K562 (cell line): ENCODE results near the gene ARHGAP9. TPM values are rescaled to one million over a fixed set of nuclear protein-coding genes. Genes with fewer than 3 reads are reported as not detected.

ENCODE experiments used
- DDX20 ChIP-seq: fragments of 450-650 bp; IDR thresholded peaks from 2 replicates; pipeline ENCODE4 v1.6.1; 2016; ENCODE audit warnings: missing genetic modification characterization, low read depth, mild to moderate bottlenecking, missing compliant biosample characterization, moderate library complexity
- DMBX1 ChIP-seq: fragments of 250-450 bp; sonication (Bioruptor Pico); IDR thresholded peaks from 2 replicates; pipeline ENCODE4 v1.8.0; 2022; ENCODE audit warnings: inconsistent platforms, mild to moderate bottlenecking, moderate library complexity, borderline replicate concordance
- EP400 ChIP-seq: fragments of 450-650 bp; IDR thresholded peaks from 2 replicates; pipeline ENCODE4 v1.6.1; 2017; ENCODE audit warnings: antibody characterized with exemption, mild to moderate bottlenecking, moderate library complexity
- ERF ChIP-seq: fragments of 450-650 bp; formaldehyde crosslinking; IDR thresholded peaks from 2 replicates; pipeline ENCODE4 v1.4.0; 2020; ENCODE audit warnings: mild to moderate bottlenecking, mixed read lengths
- EZH2 ChIP-seq: IDR thresholded peaks from 2 replicates; pipeline ENCODE4 v1.6.1; 2012; ENCODE audit warnings: low read depth, mild to moderate bottlenecking, inconsistent platforms, low read length, borderline replicate concordance
- FIP1L1 ChIP-seq: fragments of 200-400 bp; formaldehyde crosslinking; IDR thresholded peaks from 2 replicates; pipeline ENCODE4 v1.6.1; 2018; ENCODE audit warnings: mild to moderate bottlenecking, low read depth, low read length; ENCODE audit not compliant: poor library complexity, severe bottlenecking
- HDAC6 ChIP-seq: IDR thresholded peaks from 2 replicates; pipeline ENCODE4 v1.6.1; 2012; ENCODE audit warnings: low read depth, mild to moderate bottlenecking, control low read depth, inconsistent platforms, low read length, moderate library complexity
- HMGN3 ChIP-seq: IDR thresholded peaks from 2 replicates; pipeline ENCODE4 v1.6.1; 2011; ENCODE audit warnings: borderline replicate concordance, low read depth, mild to moderate bottlenecking, mixed read lengths, low read length; ENCODE audit not compliant: insufficient read length; ENCODE audit errors: extremely low read depth
- NONO ChIP-seq, 2 experiments: fragments of 200-400 bp in 1 of 2; fragments of 450-650 bp in 1 of 2; formaldehyde crosslinking in 1 of 2; IDR thresholded peaks; 2 replicates each; pipeline ENCODE4 v1.6.1; 2017; ENCODE audit warnings: low read depth in 2 of 2, mild to moderate bottlenecking in 2 of 2, moderate library complexity in 2 of 2, low read length in 1 of 2
- RAD51 ChIP-seq: fragments of 450-650 bp; IDR thresholded peaks from 2 replicates; pipeline ENCODE4 v1.7.1; 2016; ENCODE audit warnings: low read depth, mild to moderate bottlenecking, borderline replicate concordance
- ZNF408 ChIP-seq: fragments of 250-450 bp; sonication (Bioruptor Pico); IDR thresholded peaks from 2 replicates; pipeline ENCODE4 v1.4.0; 2020; ENCODE audit warnings: low read depth, mild to moderate bottlenecking, moderate library complexity
- polyA plus RNA-seq, 8 experiments: library from polyadenylated mRNA; depleted of rRNA in 4 of 8; stranded (reverse) in 5 of 8; unstranded in 3 of 8; fragments of >200 nt; fragmentation: Nextera tagmentation in 2 of 8; fragmentation: Illumina TruSeq in 1 of 8; extraction: Ambion mirVana in 2 of 8; extraction: Trizol in 1 of 8; gene quantifications; 2 replicates each; pipeline versions ENCODE4 v1.2.1 to v1.2.3, GENCODE V29; 2011 to 2014; ENCODE audit warnings: inconsistent platforms in 1 of 8, missing spikeins in 1 of 8
- total RNA-seq, 7 experiments: library from RNA; depleted of rRNA in 6 of 7; stranded (reverse); fragments of >200 nt in 6 of 7; fragmentation: Illumina TruSeq in 2 of 7; extraction: Trizol in 2 of 7; gene quantifications; 2 replicates each; pipeline versions ENCODE4 v1.2.1 to v1.2.3, GENCODE V29; 2011 to 2021; ENCODE audit warnings: low replicate concordance in 1 of 7
- TF ChIP-seq, protein P1 (sequence below): fragments of 250-450 bp; sonication (Bioruptor Pico); IDR thresholded peaks from 2 replicates; pipeline ENCODE4 v1.4.0; 2020; ENCODE audit warnings: mild to moderate bottlenecking
- TF ChIP-seq, protein P2 (sequence below): fragments of 200-400 bp; formaldehyde crosslinking; IDR thresholded peaks from 2 replicates; pipeline ENCODE4 v1.6.1; 2017; ENCODE audit warnings: mild to moderate bottlenecking, low read depth, low read length, moderate library complexity
- TF ChIP-seq, protein P3 (sequence below): sonication (generic); formaldehyde crosslinking; IDR thresholded peaks from 2 replicates; pipeline ENCODE4 v1.8.0; 2022; ENCODE audit warnings: mild to moderate bottlenecking, missing genetic modification reagents

The ARHGAP9 gene
- total and polyA plus RNA-seq, 9 of the 15 experiments (the other 6 are each of a cell fraction or from before 2014, with no cell fraction given), result 1.5 to 10.2 (median 5.1) TPM

DNA sequence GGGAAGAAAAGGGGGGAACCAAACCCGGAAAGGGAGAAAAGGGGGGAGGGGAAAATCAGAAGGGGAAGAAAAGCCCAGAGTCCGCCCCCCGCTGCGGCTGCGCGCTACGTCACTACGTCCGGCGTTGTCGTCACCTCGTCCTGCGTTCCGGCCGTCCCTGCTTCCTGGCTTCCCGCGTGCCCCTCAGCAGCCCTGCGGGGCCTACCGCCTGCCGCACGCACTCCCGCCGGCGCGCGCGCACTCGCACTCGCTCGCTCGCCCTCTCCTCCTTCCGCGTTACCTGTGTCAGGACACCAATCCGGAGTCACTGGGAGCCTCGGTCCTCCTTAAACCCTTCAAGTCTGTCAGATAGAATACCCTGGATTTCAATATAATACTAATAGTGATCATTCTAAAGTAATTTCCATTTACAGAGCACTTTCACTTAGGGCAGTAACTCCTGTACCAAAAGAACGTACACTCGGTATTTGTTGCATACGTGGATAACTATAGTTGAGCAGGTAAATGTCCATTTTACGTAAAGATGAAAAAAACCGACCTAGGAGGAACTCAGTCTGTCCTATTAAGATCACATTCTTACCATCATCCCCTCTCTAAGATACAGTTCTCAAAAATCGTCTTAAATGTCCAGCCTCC, 48.6 kb downstream of the ARHGAP9 start, which contains the start of gene R3HDM2 (continued):
- TF ChIP-seq, protein P1, sequence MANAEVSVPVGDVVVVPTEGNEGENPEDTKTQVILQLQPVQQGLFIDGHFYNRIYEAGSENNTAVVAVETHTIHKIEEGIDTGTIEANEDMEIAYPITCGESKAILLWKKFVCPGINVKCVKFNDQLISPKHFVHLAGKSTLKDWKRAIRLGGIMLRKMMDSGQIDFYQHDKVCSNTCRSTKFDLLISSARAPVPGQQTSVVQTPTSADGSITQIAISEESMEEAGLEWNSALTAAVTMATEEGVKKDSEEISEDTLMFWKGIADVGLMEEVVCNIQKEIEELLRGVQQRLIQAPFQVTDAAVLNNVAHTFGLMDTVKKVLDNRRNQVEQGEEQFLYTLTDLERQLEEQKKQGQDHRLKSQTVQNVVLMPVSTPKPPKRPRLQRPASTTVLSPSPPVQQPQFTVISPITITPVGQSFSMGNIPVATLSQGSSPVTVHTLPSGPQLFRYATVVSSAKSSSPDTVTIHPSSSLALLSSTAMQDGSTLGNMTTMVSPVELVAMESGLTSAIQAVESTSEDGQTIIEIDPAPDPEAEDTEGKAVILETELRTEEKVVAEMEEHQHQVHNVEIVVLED (CRISPR knock-in tag), result peak; percentile 98
- TF ChIP-seq DDX20 (tag) (no peak), DMBX1 (no peak), HMGN3 (peak; percentile 57), HDAC6 (no peak), FIP1L1 (no peak), ERF (CRISPR knock-in tag) (0 out of 2 replicates have a peak, but pooled peaks have one; percentile 70), NONO (IDR thresholded peaks at IDR 0.05; ENCODE audit: low read depth in 2 of 2, low read length in 1 of 2) (no peak), ZNF408 (CRISPR knock-in tag) (no peak), RAD51 (no peak), EZH2 (no peak), EP400 (peak; percentile 89)
- TF ChIP-seq, protein P2, sequence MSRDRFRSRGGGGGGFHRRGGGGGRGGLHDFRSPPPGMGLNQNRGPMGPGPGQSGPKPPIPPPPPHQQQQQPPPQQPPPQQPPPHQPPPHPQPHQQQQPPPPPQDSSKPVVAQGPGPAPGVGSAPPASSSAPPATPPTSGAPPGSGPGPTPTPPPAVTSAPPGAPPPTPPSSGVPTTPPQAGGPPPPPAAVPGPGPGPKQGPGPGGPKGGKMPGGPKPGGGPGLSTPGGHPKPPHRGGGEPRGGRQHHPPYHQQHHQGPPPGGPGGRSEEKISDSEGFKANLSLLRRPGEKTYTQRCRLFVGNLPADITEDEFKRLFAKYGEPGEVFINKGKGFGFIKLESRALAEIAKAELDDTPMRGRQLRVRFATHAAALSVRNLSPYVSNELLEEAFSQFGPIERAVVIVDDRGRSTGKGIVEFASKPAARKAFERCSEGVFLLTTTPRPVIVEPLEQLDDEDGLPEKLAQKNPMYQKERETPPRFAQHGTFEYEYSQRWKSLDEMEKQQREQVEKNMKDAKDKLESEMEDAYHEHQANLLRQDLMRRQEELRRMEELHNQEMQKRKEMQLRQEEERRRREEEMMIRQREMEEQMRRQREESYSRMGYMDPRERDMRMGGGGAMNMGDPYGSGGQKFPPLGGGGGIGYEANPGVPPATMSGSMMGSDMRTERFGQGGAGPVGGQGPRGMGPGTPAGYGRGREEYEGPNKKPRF, result no peak
- TF ChIP-seq, protein P3, sequence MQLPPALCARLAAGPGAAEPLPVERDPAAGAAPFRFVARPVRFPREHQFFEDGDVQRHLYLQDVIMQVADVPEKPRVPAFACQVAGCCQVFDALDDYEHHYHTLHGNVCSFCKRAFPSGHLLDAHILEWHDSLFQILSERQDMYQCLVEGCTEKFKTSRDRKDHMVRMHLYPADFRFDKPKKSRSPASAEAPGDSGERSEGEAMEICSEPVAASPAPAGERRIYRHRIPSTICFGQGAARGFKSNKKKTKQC (CRISPR knock-in tag), result peak; percentile 98
